IMR-90 (cell line): ENCODE data around the gene CCHCR1. TPM values are rescaled to one million over a fixed set of nuclear protein-coding genes. Genes with fewer than 3 reads are reported as not detected.

Source experiments
- ATAC-seq: fragments of 200-7000 bp; cut with Tn5 transposase; 2 replicates; pipeline ENCODE4 v1.9.1; 2020; ENCODE audit warnings: low read depth, mild to moderate bottlenecking, moderate library complexity
- BruUV-seq: library from RNA; stranded (reverse); fragments of 400-500 nt; replicated peaks from 2 replicates; lab custom pipeline; 2021; lab: Mats Ljungman, UMichigan
- CTCF ChIA-PET: fragments of 300-600 bp; formaldehyde crosslinking; extraction: SDS; loops from one replicate; lab custom pipeline; 2021; ENCODE audit warnings: antibody characterized with exemption; lab: Yijun Ruan, JAX
- POLR2A ChIA-PET: fragments of 300-600 bp; sonication (Branson Sonifier 250); formaldehyde crosslinking; loops from one replicate; lab custom pipeline; 2022; ENCODE audit warnings: antibody characterized with exemption; ENCODE audit not compliant: unreplicated experiment; lab: Charles Lee
- DNase-seq: peaks from one replicate; pipeline ENCODE4 v3.0.0; 2013
- H2AFZ ChIP-seq: replicated peaks from 2 replicates; pipeline ENCODE3; 2013; ENCODE audit warnings: low read length, mild to moderate bottlenecking; ENCODE audit not compliant: poor library complexity
- H2AK5ac ChIP-seq: 2 replicates; pipeline ENCODE4 v1.6.1; 2013; ENCODE audit warnings: low read depth, low read length, inconsistent platforms
- H2AK9ac ChIP-seq: replicated peaks from 2 replicates; pipeline ENCODE3; 2013; ENCODE audit warnings: mild to moderate bottlenecking, low read depth, low read length, moderate library complexity; ENCODE audit not compliant: poor library complexity
- H2BK120ac ChIP-seq: 2 replicates; pipeline ENCODE4 v1.6.1; 2013; ENCODE audit warnings: low read depth, low read length, inconsistent platforms
- H2BK15ac ChIP-seq: 3 replicates; pipeline ENCODE4 v1.6.1; 2013; ENCODE audit warnings: low read depth, low read length, inconsistent platforms
- H2BK20ac ChIP-seq: 2 replicates; pipeline ENCODE4 v1.6.1; 2013; ENCODE audit warnings: low read depth, mild to moderate bottlenecking, inconsistent platforms, low read length, moderate library complexity
- H2BK5ac ChIP-seq: 2 replicates; pipeline ENCODE4 v1.6.1; 2013; ENCODE audit warnings: mild to moderate bottlenecking, low read depth, low read length, inconsistent platforms; ENCODE audit not compliant: poor library complexity, severe bottlenecking
- H3K14ac ChIP-seq: replicated peaks from 2 replicates; pipeline ENCODE4 v1.6.1; 2013; ENCODE audit warnings: low read depth, low read length, inconsistent platforms
- H3K18ac ChIP-seq: 2 replicates; pipeline ENCODE4 v1.6.1; 2013; ENCODE audit warnings: low read depth, low read length, control low read depth
- H3K23ac ChIP-seq: 2 replicates; pipeline ENCODE4 v1.6.1; 2013; ENCODE audit warnings: low read depth, low read length, inconsistent platforms
- H3K27ac ChIP-seq: 2 replicates; pipeline ENCODE4 v1.5.1; 2013; ENCODE audit warnings: mild to moderate bottlenecking, control low read depth, low read length; ENCODE audit not compliant: insufficient read depth
- H3K27me3 ChIP-seq: 2 replicates; pipeline ENCODE4 v1.6.1; 2013; ENCODE audit warnings: low read length; ENCODE audit not compliant: control insufficient read depth, insufficient read depth
- H3K36me3 ChIP-seq: 2 replicates; pipeline ENCODE4 v1.6.1; 2013; ENCODE audit warnings: low read length, mixed read lengths; ENCODE audit not compliant: control insufficient read depth, insufficient read depth
- H3K4ac ChIP-seq: 2 replicates; pipeline ENCODE4 v1.6.1; 2013; ENCODE audit warnings: low read depth, low read length, inconsistent platforms
- H3K4me1 ChIP-seq: 2 replicates; pipeline ENCODE4 v1.6.1; 2013; ENCODE audit warnings: low read length, mixed read lengths; ENCODE audit not compliant: control insufficient read depth, insufficient read depth
- H3K4me2 ChIP-seq: 2 replicates; pipeline ENCODE4 v1.6.1; 2013; ENCODE audit warnings: low read depth, mild to moderate bottlenecking, control low read depth, low read length, moderate library complexity
- H3K4me3 ChIP-seq: 2 replicates; pipeline ENCODE4 v1.5.1; 2013; ENCODE audit warnings: low read depth, mild to moderate bottlenecking, control low read depth, low read length, moderate library complexity; ENCODE audit not compliant: insufficient read depth
- H3K56ac ChIP-seq: 2 replicates; pipeline ENCODE4 v1.6.1; 2013; ENCODE audit warnings: low read length, inconsistent platforms; ENCODE audit not compliant: insufficient read depth; ENCODE audit errors: extremely low read depth
- H3K79me1 ChIP-seq, 2 experiments: 2 replicates each; pipeline ENCODE4 v1.6.1; 2013; ENCODE audit warnings: low read length in 2 of 2, inconsistent platforms in 1 of 2, low read depth in 1 of 2
- H3K9ac ChIP-seq: 2 replicates; pipeline ENCODE4 v1.6.1; 2013; ENCODE audit warnings: low read depth, low read length, control low read depth
- H3K9me1 ChIP-seq: 2 replicates; pipeline ENCODE4 v1.6.1; 2013; ENCODE audit warnings: low read length, inconsistent platforms; ENCODE audit not compliant: insufficient read depth
- H3K9me3 ChIP-seq: 2 replicates; pipeline ENCODE4 v1.6.1; 2013; ENCODE audit warnings: low read length; ENCODE audit not compliant: control insufficient read depth, insufficient read depth
- H4K20me1 ChIP-seq: 2 replicates; pipeline ENCODE4 v1.6.1; 2013; ENCODE audit warnings: low read length, inconsistent platforms; ENCODE audit not compliant: insufficient read depth
- H4K5ac ChIP-seq: 2 replicates; pipeline ENCODE4 v1.6.1; 2013; ENCODE audit warnings: mild to moderate bottlenecking, low read depth, low read length, control low read depth
- H4K8ac ChIP-seq, 2 experiments: 2 replicates each; pipeline ENCODE4 v1.6.1; 2013; ENCODE audit warnings: low read depth in 2 of 2, low read length in 2 of 2, control low read depth in 1 of 2, inconsistent platforms in 1 of 2
- H4K91ac ChIP-seq: 2 replicates; pipeline ENCODE4 v1.6.1; 2013; ENCODE audit warnings: low read depth, low read length, inconsistent platforms; ENCODE audit not compliant: insufficient read depth
- BHLHE40 ChIP-seq: fragments of 150-350 bp; IDR thresholded peaks from 2 replicates; pipeline ENCODE4 v1.6.1; 2016; ENCODE audit warnings: mild to moderate bottlenecking, low read depth, low read length
- CEBPB ChIP-seq: IDR thresholded peaks from 2 replicates; pipeline ENCODE4 v1.6.1; 2012; ENCODE audit warnings: low read depth, low read length, improper control_type of control experiment
- CHD1 ChIP-seq: IDR thresholded peaks from 2 replicates; pipeline ENCODE4 v1.6.1; 2012; ENCODE audit warnings: low read depth, low read length, improper control_type of control experiment
- CTCF ChIP-seq: conservative IDR thresholded peaks from 2 replicates; pipeline ENCODE4 v1.5.1; 2012; ENCODE audit warnings: mild to moderate bottlenecking, low read depth, low read length, improper control_type of control experiment
- FOS ChIP-seq: fragments of 150-350 bp; IDR thresholded peaks from 2 replicates; pipeline ENCODE4 v1.6.1; 2016; ENCODE audit warnings: low read depth, low read length
- MAFK ChIP-seq: IDR thresholded peaks from 2 replicates; pipeline ENCODE4 v1.6.1; 2012; ENCODE audit warnings: low read depth, low read length, improper control_type of control experiment
- MAZ ChIP-seq: IDR thresholded peaks from 2 replicates; pipeline ENCODE4 v1.6.1; 2012; ENCODE audit warnings: low read depth, mild to moderate bottlenecking, low read length, improper control_type of control experiment, moderate library complexity, borderline replicate concordance
- MXI1 ChIP-seq: IDR thresholded peaks from 2 replicates; pipeline ENCODE4 v1.6.1; 2012; ENCODE audit warnings: low read depth, mild to moderate bottlenecking, low read length, moderate library complexity, borderline replicate concordance
- POLR2A ChIP-seq: IDR thresholded peaks from 2 replicates; pipeline ENCODE4 v1.6.1; 2012; ENCODE audit warnings: mild to moderate bottlenecking, low read depth, low read length
- RAD21 ChIP-seq: IDR thresholded peaks from 2 replicates; pipeline ENCODE4 v1.6.1; 2012; ENCODE audit warnings: low read length, improper control_type of control experiment
- RCOR1 ChIP-seq: IDR thresholded peaks from 2 replicates; pipeline ENCODE4 v1.6.1; 2012; ENCODE audit warnings: mild to moderate bottlenecking, low read length, improper control_type of control experiment; ENCODE audit not compliant: insufficient replicate concordance
- RFX5 ChIP-seq: IDR thresholded peaks from 2 replicates; pipeline ENCODE4 v1.8.0; 2012; ENCODE audit warnings: low read depth, mild to moderate bottlenecking, low read length, moderate library complexity
- SMC3 ChIP-seq: fragments of 150-350 bp; IDR thresholded peaks from 2 replicates; pipeline ENCODE4 v1.6.1; 2016; ENCODE audit warnings: low read depth, mild to moderate bottlenecking, antibody characterized with exemption, low read length, moderate library complexity
- USF2 ChIP-seq: fragments of 150-350 bp; IDR thresholded peaks from 2 replicates; pipeline ENCODE4 v1.6.1; 2017; ENCODE audit warnings: mild to moderate bottlenecking, antibody characterized with exemption, low read length, low read depth
- WGBS, 2 experiments: methylation state at CpG; one replicate each; pipeline versions ENCODE4 v1.1.5 to v1.1.7; 2013; ENCODE audit warnings: missing lambda C conversion rate in 2 of 2; ENCODE audit not compliant: insufficient read length in 1 of 2; ENCODE audit errors: extremely low coverage in 2 of 2; 5-methylcytosine and 5-hydroxymethylcytosine counted together
- dilution Hi-C: fragments of 300-500 bp; cut with HindIII; formaldehyde crosslinking; loops from one replicate; pipeline ENCODE4 v1.14.3; 2018; ENCODE audit warnings: low sequenced_read_pairs; ENCODE audit not compliant: unreplicated experiment
- in situ Hi-C: fragments of 300-500 bp; cut with MboI; formaldehyde crosslinking; loops from 3 replicates; pipeline ENCODE4 v1.14.3; 2019; ENCODE audit warnings: low sequenced_read_pairs, inconsistent platforms, mixed read lengths
- intact Hi-C: fragments of 100-400 bp; cut with micrococcal nuclease; formaldehyde crosslinking; loops from 2 replicates; pipeline ENCODE4 v1.10.0; 2022
- polyA plus RNA-seq, 3 experiments: library from polyadenylated mRNA; depleted of rRNA; stranded (reverse); fragments of >200 nt; gene quantifications; 2 replicates each; pipeline ENCODE4 v1.2.3, GENCODE V29; 2012; ENCODE audit warnings: low replicate concordance in 1 of 3
- total RNA-seq: library from RNA; depleted of rRNA; stranded (reverse); fragments of >200 nt; gene quantifications from 2 replicates; pipeline ENCODE4 v1.2.3, GENCODE V29; 2012
- TF ChIP-seq, protein P1 (sequence below): fragments of 150-350 bp; IDR thresholded peaks from 2 replicates; pipeline ENCODE4 v1.6.1; 2016; ENCODE audit warnings: low read depth, mild to moderate bottlenecking, low read length, moderate library complexity, borderline replicate concordance

CCHCR1 gene
- total and polyA plus RNA-seq, 2 of the 4 experiments (the other 2 are of a cell fraction): 13.1 to 22.0 TPM

DNA sequence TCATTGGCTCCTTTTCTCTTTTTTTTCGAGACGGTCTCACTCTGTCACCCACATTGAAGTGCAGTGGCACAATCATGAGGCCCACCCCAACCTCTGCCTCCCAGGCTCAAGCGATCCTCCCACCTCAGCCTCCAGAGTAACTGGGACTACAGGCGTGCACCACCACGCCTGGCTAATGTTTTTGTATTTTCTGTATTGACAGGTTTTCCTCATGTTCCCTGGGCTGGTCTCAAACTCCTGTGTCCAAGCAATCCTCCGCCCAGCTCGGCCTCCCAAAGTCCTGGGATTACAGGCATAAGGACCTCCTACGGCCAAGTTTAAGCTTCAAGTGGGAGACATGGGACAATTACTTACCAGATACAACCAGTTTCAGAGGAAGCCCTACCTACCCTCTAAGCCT lies 22.3 kb upstream of the CCHCR1 start:
- Histone ChIP-seq H3K9ac (no peak overlapping the region), H3K23ac (no peak overlapping the region), H2BK15ac (no peak overlapping the region), H3K9me3 (no peaks in the 10 kb centered on the region), H2BK120ac (no peak overlapping the region), H3K4ac (no peak overlapping the region), H3K36me3 (no peaks in the 10 kb centered on the region), H3K4me3 (no peak overlapping the region), H3K56ac (no peak overlapping the region), H4K5ac (no peak overlapping the region), H4K20me1 (no peaks in the 10 kb centered on the region), H3K4me1 (peaks cover 6% of the 10 kb centered on the region), H2BK5ac (no peak overlapping the region), H4K91ac (no peak overlapping the region), H2BK20ac (no peak overlapping the region), H3K14ac (no peak overlapping the region), H2AFZ (peak overlapping the region; percentile 81), H3K4me2 (no peak overlapping the region), H3K27me3 (no peaks in the 10 kb centered on the region), H3K18ac (no peak overlapping the region), H3K79me1 (no peaks in the 10 kb centered on the region), H4K8ac (no peak overlapping the region), H3K27ac (no peak overlapping the region), H3K9me1 (peaks cover 10% of the 10 kb centered on the region; the same call in 1 of the 2 replicates), H2AK5ac (no peak overlapping the region), H2AK9ac (no peak overlapping the region)
- no TSS peak for BruUV-seq
- 100% methylated on average over 4 of the region's 8 CpGs; no CpG with 5 or more reads in 1 of the 2 experiments for WGBS, 2 experiments
- ATAC-seq (no peak), DNase-seq (no peak)
- in situ Hi-C loops: no loop called here
- dilution Hi-C loops: no loop called here
- no peak for TF ChIP-seq POLR2A
- TF ChIP-seq CHD1: no peak
- no peak for TF ChIP-seq BHLHE40
- TF ChIP-seq CTCF: no peak
- no peak for TF ChIP-seq MAFK
- no peak for TF ChIP-seq MAZ
- no peak for TF ChIP-seq RFX5
- TF ChIP-seq RAD21: no peak
- no peak for TF ChIP-seq FOS
- TF ChIP-seq RCOR1: no peak
- TF ChIP-seq CEBPB: no peak
- TF ChIP-seq, protein P1, sequence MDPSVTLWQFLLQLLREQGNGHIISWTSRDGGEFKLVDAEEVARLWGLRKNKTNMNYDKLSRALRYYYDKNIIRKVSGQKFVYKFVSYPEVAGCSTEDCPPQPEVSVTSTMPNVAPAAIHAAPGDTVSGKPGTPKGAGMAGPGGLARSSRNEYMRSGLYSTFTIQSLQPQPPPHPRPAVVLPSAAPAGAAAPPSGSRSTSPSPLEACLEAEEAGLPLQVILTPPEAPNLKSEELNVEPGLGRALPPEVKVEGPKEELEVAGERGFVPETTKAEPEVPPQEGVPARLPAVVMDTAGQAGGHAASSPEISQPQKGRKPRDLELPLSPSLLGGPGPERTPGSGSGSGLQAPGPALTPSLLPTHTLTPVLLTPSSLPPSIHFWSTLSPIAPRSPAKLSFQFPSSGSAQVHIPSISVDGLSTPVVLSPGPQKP: no peak
- no peak for TF ChIP-seq USF2
- TF ChIP-seq MXI1: no peak
- TF ChIP-seq SMC3: no peak
- POLR2A ChIA-PET: no interaction called here
- intact Hi-C loops: no loop called here
- CTCF ChIA-PET: no interaction called here
